Cardiac muscle cell (in vitro differentiated cells and primary cell): ENCODE measurements around the gene A2M. TPM values are rescaled to one million over a fixed set of nuclear protein-coding genes. Genes with fewer than 3 reads are reported as not detected.

Source experiments
- DNase-seq, 2 donors: peaks; one replicate each; pipeline versions ENCODE4 v3.0.0 to v3.0.0-alpha.2; 2010 to 2017; ENCODE audit warnings: low read depth in 1 of 2, low spot score in 1 of 2
- H3K27ac ChIP-seq: fragments of 200-600 bp; sonication (generic); 2 replicates; pipeline ENCODE4 v1.5.1; 2016
- H3K27me3 ChIP-seq: fragments of 200-600 bp; sonication (generic); 2 replicates; pipeline ENCODE4 v1.6.0; 2016; ENCODE audit warnings: control low read depth
- H3K36me3 ChIP-seq: fragments of 200-600 bp; sonication (generic); 2 replicates; pipeline ENCODE4 v1.5.1; 2016; ENCODE audit warnings: control low read depth
- H3K4me1 ChIP-seq: fragments of 200-600 bp; sonication (generic); 2 replicates; pipeline ENCODE4 v1.8.1; 2017; ENCODE audit warnings: low read depth, mild to moderate bottlenecking, mixed run types
- H3K4me3 ChIP-seq: fragments of 200-600 bp; sonication (generic); 2 replicates; pipeline ENCODE4 v1.5.1; 2016; ENCODE audit warnings: mild to moderate bottlenecking
- H3K9me3 ChIP-seq: fragments of 200-600 bp; sonication (generic); 2 replicates; pipeline ENCODE4 v1.5.1; 2017; ENCODE audit warnings: low read depth, mild to moderate bottlenecking, control low read depth
- CTCF ChIP-seq: IDR thresholded peaks from 2 replicates; pipeline ENCODE4 v1.5.1; 2012; ENCODE audit warnings: low read depth, mild to moderate bottlenecking, low read length
- polyA plus RNA-seq: library from polyadenylated mRNA; unstranded; fragments of >200 nt; fragmentation: Nextera tagmentation; extraction: Ambion mirVana; gene quantifications from 2 replicates; pipeline ENCODE4 v1.2.1, GENCODE V29; 2016
- total RNA-seq: library from RNA; depleted of rRNA; stranded (reverse); fragments of >200 nt; gene quantifications from 2 replicates; pipeline ENCODE4 v1.2.3, GENCODE V29; 2016

The A2M gene
- total and polyA plus RNA-seq, 2 experiments from 2014 or later = 63.5 to 104 TPM

DNA sequence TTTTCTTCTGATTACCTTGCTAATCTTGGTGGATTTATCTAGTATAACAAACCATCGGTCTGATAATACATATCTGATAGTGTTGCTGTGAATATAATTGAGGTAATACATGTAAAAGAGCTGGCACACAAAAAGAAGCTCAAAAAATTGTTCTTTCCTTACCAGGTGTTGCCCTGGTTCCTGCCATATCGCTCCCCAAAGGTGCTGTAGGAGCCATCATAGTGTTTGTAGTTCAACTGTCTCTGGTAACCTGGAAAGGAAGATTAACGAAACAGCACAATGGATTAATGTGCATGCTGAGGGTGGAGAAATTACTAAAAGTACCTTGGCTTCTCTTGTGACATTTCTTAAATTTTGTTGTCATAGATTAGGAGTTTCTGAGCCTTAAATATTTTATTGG lies 36.6 kb downstream of the A2M start:
- Histone ChIP-seq H3K9me3 (no peaks in the 10 kb centered on the region), H3K27me3 (no peaks in the 10 kb centered on the region), H3K4me3 (no peak overlapping the region), H3K36me3 (no peaks in the 10 kb centered on the region), H3K4me1 (no peaks in the 10 kb centered on the region), H3K27ac (no peak overlapping the region)
- TF ChIP-seq CTCF = no peak
- DNase-seq = no peak

- Histone ChIP-seq H3K9me3 (no peaks in the 10 kb centered on the region), H3K27ac (no peak overlapping the region), H3K4me3 (no peak overlapping the region), H3K36me3 (no peaks in the 10 kb centered on the region), H3K27me3 (no peaks in the 10 kb centered on the region), H3K4me1 (no peaks in the 10 kb centered on the region)
- TF ChIP-seq CTCF = no peak
- no peak for DNase-seq
Measured at GRCh38 chr12:9077152-9078031, 38.3 kb downstream of the A2M start.

DNA sequence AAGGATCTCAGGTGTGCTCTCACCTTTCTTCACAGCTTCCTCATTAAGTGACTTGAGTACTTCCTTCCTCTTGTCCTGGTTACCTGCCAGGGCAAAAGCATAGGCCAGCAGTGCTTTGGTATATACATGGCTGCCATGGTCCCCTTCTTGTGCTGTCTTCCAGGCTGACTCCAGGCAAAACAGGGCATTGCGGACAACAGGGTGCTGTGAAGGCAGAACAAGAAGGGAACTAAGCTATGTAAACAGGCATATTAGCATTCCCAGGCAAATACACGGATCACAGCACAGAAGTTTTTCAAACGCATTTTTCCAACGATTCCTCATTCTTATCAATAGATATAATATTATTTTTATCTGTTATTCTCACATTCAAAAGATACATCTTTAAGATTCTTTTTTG lies 39.0 kb downstream of the A2M start:
- no peak overlapping the region for H3K27ac ChIP-seq
- H3K9me3 ChIP-seq = no peaks in the 10 kb centered on the region
- no peaks in the 10 kb centered on the region for H3K27me3 ChIP-seq
- DNase-seq = no peak
- no peak for TF ChIP-seq CTCF
- no peaks in the 10 kb centered on the region for H3K36me3 ChIP-seq
- H3K4me3 ChIP-seq = no peak overlapping the region
- H3K4me1 ChIP-seq = no peaks in the 10 kb centered on the region

DNA sequence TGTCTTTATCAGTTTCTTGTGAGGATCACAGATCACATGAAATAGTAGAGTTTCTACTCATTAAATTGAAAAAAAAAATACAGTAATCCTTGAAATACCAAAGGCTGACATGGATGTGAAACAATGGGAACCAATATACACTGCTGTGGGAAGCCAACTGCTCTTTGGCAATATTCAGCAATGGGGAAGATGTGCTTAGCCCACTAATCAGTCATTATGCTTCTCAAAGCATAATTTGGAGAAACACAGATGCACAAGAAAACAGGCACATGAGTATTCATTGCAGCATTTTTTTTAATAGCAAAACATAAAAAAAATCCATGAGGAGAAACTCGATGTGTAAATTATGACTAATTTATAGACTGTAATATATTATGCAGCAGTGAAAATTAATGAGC lies 40.6 kb downstream of the A2M start:
- Histone ChIP-seq H3K4me1 (no peaks in the 10 kb centered on the region), H3K36me3 (no peaks in the 10 kb centered on the region), H3K9me3 (no peaks in the 10 kb centered on the region), H3K4me3 (no peak overlapping the region), H3K27ac (no peak overlapping the region), H3K27me3 (no peaks in the 10 kb centered on the region)
- TF ChIP-seq CTCF = no peak
- DNase-seq = no peak

GRCh38 chr12:9074484-9075137 lies 41.1 kb downstream of the A2M start:
- H3K27ac ChIP-seq = no peak overlapping the region
- no peaks in the 10 kb centered on the region for H3K9me3 ChIP-seq
- H3K36me3 ChIP-seq = no peaks in the 10 kb centered on the region
- no peaks in the 10 kb centered on the region for H3K4me1 ChIP-seq
- H3K4me3 ChIP-seq = no peak overlapping the region
- DNase-seq = no peak
- no peaks in the 10 kb centered on the region for H3K27me3 ChIP-seq
- TF ChIP-seq CTCF = no peak
